Dedifferentiated amniotic fluid mesenchymal stem cell (primary cell): ENCODE results near the gene TMEM170A.
"Not testable (repeated sequence)": the region's sequence is repeated elsewhere in the genome, so short reads cannot be mapped to it uniquely, and the experiment has no call there.

Experiments used
- DNase-seq: peaks from one replicate; pipeline ENCODE4 v3.0.0-alpha.2; 2016; ENCODE audit errors: extremely low spot score

The TMEM170A gene

GRCh38 chr16:75455677-75456076 is 8.8 kb downstream of the TMEM170A start:
- no peak for DNase-seq

- DNase-seq = no peak
Observed at GRCh38 chr16:75452464-75453190, 11.9 kb downstream of the TMEM170A start.

DNA sequence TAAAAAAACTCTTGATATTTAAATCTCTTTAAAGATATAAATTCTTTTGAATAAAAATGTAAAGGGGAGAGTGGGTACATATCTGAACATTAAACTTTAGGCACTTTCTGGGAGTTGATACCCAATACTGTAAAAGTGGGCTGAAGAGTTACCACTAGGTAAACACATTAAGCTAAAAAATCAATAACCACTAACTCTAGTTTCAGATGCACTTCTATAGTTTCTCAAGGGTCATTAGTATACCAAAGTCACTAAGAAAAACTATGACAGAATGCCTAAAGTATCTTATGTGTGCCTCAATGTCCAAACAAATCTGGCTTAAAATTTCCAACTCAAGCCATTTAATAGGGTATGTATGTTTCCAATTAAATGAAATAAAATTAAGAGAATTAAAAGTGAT is 18.1 kb downstream of the TMEM170A start:
- DNase-seq = no peak

DNA sequence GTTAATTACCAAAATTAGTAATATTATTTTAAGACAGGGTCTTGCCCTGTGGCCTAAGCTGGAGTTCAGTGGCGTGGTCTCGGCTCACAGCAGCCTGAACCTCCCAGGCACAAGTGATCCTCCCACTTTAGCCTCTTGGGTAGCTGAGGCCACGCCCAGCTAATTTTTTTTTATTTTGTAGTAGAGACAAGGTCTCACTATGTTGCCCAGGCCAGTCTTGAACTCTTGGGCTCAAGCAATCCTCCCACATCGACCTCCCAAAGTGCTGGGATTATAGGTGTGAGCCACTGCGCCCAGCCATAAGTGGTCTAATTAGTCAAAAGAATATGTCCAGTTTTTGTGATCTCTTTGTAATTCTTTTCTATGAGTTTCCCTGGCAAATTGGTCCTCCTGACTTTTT is 19.2 kb downstream of the TMEM170A start:
- DNase-seq = no peak

- peak; percentile 46 for DNase-seq
Observed at GRCh38 chr16:75443298-75443697, 21.2 kb downstream of the TMEM170A start.

GRCh38 chr16:75433732-75434413 is 30.6 kb downstream of the TMEM170A start:
- DNase-seq = peak; percentile 92

DNA sequence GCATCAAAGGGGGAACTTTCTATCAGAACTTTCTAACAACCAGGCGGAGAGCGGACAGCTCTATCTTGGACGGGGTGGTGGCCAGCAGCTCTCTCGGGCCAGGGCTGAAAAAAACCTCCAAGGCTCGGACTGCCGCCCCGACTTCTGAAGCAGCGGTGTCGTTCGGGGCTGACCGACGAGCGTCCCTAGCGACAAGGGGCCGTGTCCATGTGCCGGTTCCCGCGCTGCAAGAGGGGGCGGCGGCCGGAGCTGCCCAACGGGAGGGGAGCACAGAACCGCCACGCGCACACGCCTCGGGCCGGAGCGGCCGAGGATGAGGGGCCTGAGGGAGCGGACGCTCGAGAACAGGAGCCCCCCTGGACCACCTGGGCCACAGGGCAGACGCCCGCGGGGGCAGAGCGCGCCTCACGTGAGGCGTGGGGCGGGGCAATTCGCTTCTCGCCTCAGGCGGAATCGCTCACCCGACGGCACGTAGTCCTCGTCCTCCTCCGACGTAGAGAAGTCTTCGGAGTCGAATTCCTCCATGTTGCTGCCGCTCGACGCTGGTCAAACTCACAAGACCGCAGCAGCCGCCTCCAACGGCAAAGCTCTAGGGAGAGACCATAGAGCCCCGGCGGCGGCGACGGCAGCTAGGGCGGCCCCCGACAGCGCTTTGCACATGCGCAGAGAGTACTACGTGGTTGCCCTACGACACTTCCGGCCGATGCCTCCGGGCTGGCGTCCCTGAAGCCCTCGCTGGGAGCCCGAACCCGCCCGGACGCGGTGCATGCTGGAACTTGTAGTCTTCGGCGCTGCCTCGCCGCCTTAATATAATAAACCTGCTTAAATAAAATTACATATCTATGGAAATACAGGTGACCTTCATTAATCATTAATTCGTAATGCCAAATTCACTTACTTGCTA is 31.4 kb downstream of the TMEM170A start, which contains the start of gene CFDP1:
TSS of gene CFDP1 (minus strand) at position 676 of the 904 bp plus-strand sequence. CDS start at position 525, 151 bp downstream.
- peak; percentile 94 for DNase-seq

GRCh38 chr16:75429621-75430403 is 34.7 kb downstream of the TMEM170A start:
- DNase-seq = no peak

GRCh38 chr16:75426524-75426923 is 38.0 kb downstream of the TMEM170A start:
- DNase-seq = not testable (repeated sequence)

DNA sequence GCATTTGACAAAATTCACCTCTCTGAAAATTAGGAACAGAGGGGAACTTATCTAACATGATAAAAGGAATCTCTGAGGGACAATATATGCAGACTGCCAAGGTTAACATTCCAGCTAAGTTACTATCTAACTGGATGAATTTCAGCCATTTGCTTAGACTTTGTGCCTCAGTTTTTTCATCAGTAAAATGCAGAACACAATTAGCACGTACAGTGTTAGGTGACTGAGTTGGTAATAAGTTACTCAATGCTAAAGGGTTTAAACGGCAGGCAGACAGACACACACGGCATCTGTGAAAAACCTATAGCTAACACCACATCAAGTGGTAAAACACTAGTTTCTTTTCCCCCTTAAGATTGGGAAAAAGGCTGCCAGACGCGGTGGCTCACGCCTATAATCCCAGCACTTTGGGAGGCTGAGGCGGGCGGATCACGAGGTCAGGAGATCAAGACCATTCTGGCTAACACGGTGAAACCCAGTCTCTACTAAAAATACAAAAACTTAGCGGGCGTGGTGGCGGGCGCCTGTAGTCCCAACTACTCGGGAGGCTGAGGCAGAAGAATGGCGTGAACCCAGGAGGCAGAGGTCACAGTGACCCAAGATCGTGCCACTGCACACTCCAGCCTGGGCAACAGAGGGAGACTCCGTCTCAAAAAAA is 40.3 kb downstream of the TMEM170A start:
- DNase-seq = not testable (repeated sequence)

DNA sequence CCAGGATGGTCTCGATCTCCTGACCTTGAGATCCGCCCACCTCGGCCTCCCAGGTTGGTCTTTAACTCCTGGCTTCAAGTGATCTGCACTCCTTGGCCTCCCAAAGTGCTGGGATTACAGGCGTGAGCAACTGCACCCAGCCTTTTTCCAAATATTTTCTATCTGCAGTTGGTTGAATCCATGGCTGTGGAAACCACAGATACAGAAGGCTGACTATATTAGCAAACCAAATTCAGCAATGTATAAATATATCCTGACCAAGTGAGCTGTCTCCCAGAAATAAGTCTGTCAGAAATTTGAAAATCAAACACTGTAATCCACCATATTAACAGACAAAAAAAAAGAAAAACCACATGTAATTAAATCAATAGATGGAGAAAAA is 40.8 kb downstream of the TMEM170A start:
- DNase-seq = no peak

GRCh38 chr16:75421820-75422126 is 42.7 kb downstream of the TMEM170A start:
- DNase-seq = no peak

DNA sequence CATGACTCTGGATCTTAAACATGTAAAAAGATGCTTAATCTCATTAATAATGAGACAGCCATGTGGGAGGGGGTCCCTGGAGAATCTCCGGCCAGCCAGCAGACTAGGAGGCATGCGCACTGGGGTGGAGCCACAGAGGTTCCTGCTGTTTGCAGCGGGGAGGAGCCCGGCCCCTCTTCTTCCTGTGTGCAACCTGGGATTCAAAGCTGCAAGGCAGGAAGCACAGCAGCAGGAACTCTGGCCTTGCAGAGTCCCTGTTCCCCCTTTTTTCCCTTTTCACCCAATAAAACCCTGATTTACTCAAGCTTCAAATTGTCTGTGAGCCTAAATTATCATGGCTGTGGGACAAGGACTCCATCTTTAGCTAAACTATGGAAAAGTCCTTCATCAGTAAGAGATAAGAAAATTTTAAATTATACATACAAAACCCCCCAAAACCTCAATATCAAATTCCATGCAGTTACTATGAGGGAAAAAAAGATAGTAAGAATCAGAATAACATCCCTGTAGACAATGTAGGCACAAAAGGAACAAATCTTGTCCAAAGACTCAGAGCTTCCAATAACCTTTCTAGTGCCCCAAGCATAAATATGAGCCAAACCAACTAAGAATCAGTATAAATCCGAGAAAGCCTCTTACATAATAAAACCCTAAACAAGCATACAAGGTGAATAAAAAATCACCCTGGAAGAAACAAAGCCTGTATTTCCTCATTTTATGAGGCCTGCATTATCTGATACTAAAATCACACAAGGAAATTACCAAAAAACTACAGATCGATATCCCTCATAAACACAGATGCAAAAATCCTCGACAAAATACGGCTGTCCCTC is 43.3 kb downstream of the TMEM170A start:
- no peak for DNase-seq

DNA sequence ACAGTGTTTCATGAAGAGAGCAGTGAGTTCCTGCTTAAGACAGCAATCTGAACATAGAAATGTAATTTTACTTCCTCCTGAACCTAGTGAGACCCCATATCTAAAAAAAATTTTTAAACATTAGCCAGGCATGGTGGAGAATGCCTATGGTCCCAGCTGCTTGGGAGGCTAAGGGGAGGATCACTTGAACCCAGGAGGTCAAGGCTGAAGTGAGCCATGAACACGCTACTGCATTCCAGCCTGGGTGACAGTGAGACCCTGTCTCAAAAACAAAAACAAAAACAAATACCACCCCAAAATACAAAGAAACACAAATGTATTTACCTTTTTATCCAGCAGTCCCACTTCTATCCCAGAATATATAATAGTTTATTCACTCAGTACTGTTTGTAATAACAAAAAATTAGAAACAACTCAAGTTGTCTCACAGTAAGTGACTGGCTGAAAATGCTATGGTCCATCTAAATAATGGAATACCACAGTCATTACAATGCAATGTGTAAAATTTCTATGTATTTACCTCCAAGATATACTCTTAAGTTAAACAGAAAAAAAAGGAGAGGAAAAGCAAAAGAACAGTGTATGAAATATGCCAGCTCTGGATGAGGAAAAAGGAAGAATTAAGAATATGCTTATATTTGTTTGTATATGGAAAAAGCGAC is 47.5 kb downstream of the TMEM170A start:
- peak; percentile 27 for DNase-seq

DNA sequence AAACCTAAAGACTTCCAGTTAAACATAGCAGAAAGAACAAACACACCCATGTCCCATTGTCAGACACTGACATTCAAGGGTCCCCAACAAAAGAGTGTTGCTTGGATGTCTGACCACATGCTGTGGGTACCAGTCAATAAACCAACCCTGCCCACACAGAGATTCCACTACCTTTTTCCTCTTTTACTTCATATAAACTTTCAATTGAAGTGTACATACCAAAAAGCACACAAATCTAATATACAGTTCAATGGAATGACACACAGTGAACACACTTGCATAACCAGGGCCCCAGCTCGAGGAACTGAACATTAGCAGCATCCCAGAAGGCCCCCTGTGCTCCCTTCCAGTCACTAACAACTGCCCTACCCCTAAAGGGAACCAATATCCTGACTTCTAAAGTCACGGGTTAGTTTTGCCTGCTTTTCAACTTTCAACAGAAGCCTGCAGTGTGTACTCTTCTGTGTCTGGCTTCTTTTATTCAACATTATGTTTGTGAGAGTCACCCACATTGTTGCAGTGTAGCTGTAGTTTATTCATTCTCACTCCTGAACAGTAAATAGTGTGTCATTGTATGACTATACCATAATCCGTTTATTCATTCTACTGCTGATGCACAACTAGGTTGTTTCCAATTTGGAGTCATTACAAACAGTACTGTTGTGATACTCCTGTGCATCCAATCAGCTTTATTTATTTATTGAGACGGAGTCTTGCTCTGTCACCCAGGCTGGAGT is 49.2 kb downstream of the TMEM170A start:
- no peak for DNase-seq

GRCh38 chr16:75413951-75414350 is 50.5 kb downstream of the TMEM170A start:
- DNase-seq = no peak

- DNase-seq = no peak
Observed at GRCh38 chr16:75406943-75407342, 57.5 kb downstream of the TMEM170A start.

GRCh38 chr16:75402821-75403475 is 61.5 kb downstream of the TMEM170A start:
- DNase-seq = peak; percentile 68
